HCT116 (cell line): ENCODE data around the gene ST7. TPM values are rescaled to one million over a fixed set of nuclear protein-coding genes. Genes with fewer than 3 reads are reported as not detected.

Experiments used
- ATAC-seq: fragments of 200-7000 bp; cut with Tn5 transposase; 2 replicates; pipeline ENCODE4 v1.9.1; 2020; ENCODE audit warnings: mild to moderate bottlenecking, moderate library complexity
- BruUV-seq: library from RNA; stranded (reverse); fragments of 400-500 nt; replicated peaks from 2 replicates; lab custom pipeline; 2021; lab: Mats Ljungman, UMichigan
- CTCF ChIA-PET: fragments of 300-600 bp; sonication (Branson Sonifier 250); formaldehyde crosslinking; loops from one replicate; lab custom pipeline; 2021; ENCODE audit warnings: antibody characterized with exemption; lab: Charles Lee
- POLR2A ChIA-PET: fragments of 300-600, 350-600 bp; sonication (Branson Sonifier 250); formaldehyde crosslinking; loops from one replicate; lab custom pipeline; 2021; ENCODE audit warnings: antibody characterized with exemption; lab: Charles Lee
- RAD21 ChIA-PET, 2 experiments: fragments of 300-600 bp; sonication (Branson Sonifier 250); formaldehyde crosslinking; loops; one replicate each; lab custom pipeline; 2023; ENCODE audit warnings: low total read pairs in 2 of 2; ENCODE audit not compliant: uncharacterized antibody in 2 of 2, unreplicated experiment in 2 of 2, low non-redundant PET in 1 of 2; lab: Charles Lee
- DNase-seq: peaks from one replicate; pipeline ENCODE4 v3.0.0-alpha.2; 2010; ENCODE audit warnings: low read depth, low spot score
- H2AFZ ChIP-seq: fragments of 200-600 bp; shearing (Covaris generic), sonication (generic); 2 replicates; pipeline ENCODE4 v1.6.1; 2017; ENCODE audit warnings: low read depth, mixed run types, mixed read lengths, antibody characterized with exemption, low read length; ENCODE audit not compliant: poor library complexity, severe bottlenecking
- H3K27ac ChIP-seq: 2 replicates; pipeline ENCODE4 v1.5.1; 2012; ENCODE audit warnings: low read depth, low read length
- H3K27me3 ChIP-seq: fragments of 200-600 bp; sonication (generic); 2 replicates; pipeline ENCODE4 v1.6.1; 2016; ENCODE audit warnings: mixed run types, low read length, mixed read lengths; ENCODE audit not compliant: insufficient read depth
- H3K36me3 ChIP-seq, 2 experiments: fragments of 200-500 bp in 1 of 2; fragments of 200-600 bp in 1 of 2; sonication (Bioruptor generic) in 1 of 2; sonication (generic) in 1 of 2; 2 replicates each; pipeline versions ENCODE4 v1.5.1 to v1.6.1; 2014 to 2016; ENCODE audit warnings: low read length in 2 of 2, inconsistent platforms in 1 of 2, mixed read lengths in 1 of 2, mixed run types in 1 of 2; ENCODE audit not compliant: insufficient read depth in 2 of 2, control insufficient read depth in 1 of 2
- H3K4me1 ChIP-seq, 2 experiments: fragments of 200-600 bp in 1 of 2; sonication (generic) in 1 of 2; 2 replicates each; pipeline versions ENCODE4 v1.5.1 to v1.6.1; 2012 to 2017; ENCODE audit warnings: low read length in 2 of 2, inconsistent platforms in 1 of 2, mild to moderate bottlenecking in 1 of 2, mixed read lengths in 1 of 2, mixed run types in 1 of 2, moderate library complexity in 1 of 2; ENCODE audit not compliant: insufficient read depth in 2 of 2, control insufficient read depth in 1 of 2
- H3K4me2 ChIP-seq: fragments of 200-600 bp; sonication (generic); 2 replicates; pipeline ENCODE4 v1.6.1; 2017; ENCODE audit warnings: mixed run types, low read length, mixed read lengths
- H3K4me3 ChIP-seq, 2 experiments: fragments of 200-600 bp in 1 of 2; sonication (generic) in 1 of 2; replicated peaks in 1 of 2; 2 replicates each; pipeline ENCODE4 v1.5.1; 2011 to 2016; ENCODE audit warnings: low read length in 2 of 2, control low read depth in 1 of 2, low read depth in 1 of 2, mild to moderate bottlenecking in 1 of 2, mixed read lengths in 1 of 2, mixed run types in 1 of 2
- H3K79me2 ChIP-seq: fragments of 200-600 bp; sonication (generic); 2 replicates; pipeline ENCODE4 v1.6.1; 2017; ENCODE audit warnings: mild to moderate bottlenecking, mixed run types, low read length, moderate library complexity, mixed read lengths; ENCODE audit not compliant: insufficient read depth
- H3K9ac ChIP-seq: fragments of 200-600 bp; sonication (generic); 2 replicates; pipeline ENCODE4 v1.6.1; 2016; ENCODE audit warnings: low read length, mixed read lengths
- H3K9me2 ChIP-seq: fragments of 200-600 bp; sonication (generic), shearing (Covaris generic); 2 replicates; pipeline ENCODE4 v1.6.1; 2017; ENCODE audit warnings: mixed run types, mild to moderate bottlenecking, moderate library complexity; ENCODE audit not compliant: insufficient read depth
- H3K9me3 ChIP-seq, 2 experiments: fragments of 200-500 bp in 1 of 2; fragments of 200-600 bp in 1 of 2; sonication (Bioruptor generic) in 1 of 2; sonication (generic) in 1 of 2; 2 replicates each; pipeline ENCODE4 v1.6.1; 2014 to 2017; ENCODE audit warnings: low read length in 2 of 2, mixed read lengths in 2 of 2, inconsistent platforms in 1 of 2, low read depth in 1 of 2, mild to moderate bottlenecking in 1 of 2, mixed run types in 1 of 2, moderate library complexity in 1 of 2; ENCODE audit not compliant: control insufficient read depth in 1 of 2, insufficient read depth in 1 of 2
- H4K20me1 ChIP-seq: fragments of 200-600 bp; sonication (generic), shearing (Covaris generic); 2 replicates; pipeline ENCODE4 v1.6.1; 2017; ENCODE audit warnings: mixed run types, mild to moderate bottlenecking, moderate library complexity; ENCODE audit not compliant: insufficient read depth
- CBX3 ChIP-seq: IDR thresholded peaks from 2 replicates; pipeline ENCODE4 v1.6.1; 2012; ENCODE audit warnings: low read depth
- CEBPB ChIP-seq: IDR thresholded peaks from 2 replicates; pipeline ENCODE4 v1.6.1; 2012; ENCODE audit warnings: low read depth
- CTCF ChIP-seq, 3 experiments: fragments of 200-600 bp in 1 of 3; sonication (generic) in 1 of 3; IDR thresholded peaks in 2 of 3; conservative IDR thresholded peaks in 1 of 3; 2 replicates each; pipeline ENCODE4 v1.5.1; 2012 to 2017; ENCODE audit warnings: low read depth in 2 of 3, low read length in 2 of 3, antibody characterized with exemption in 1 of 3, borderline replicate concordance in 1 of 3, control low read depth in 1 of 3, mild to moderate bottlenecking in 1 of 3, mixed read lengths in 1 of 3, mixed run types in 1 of 3, moderate library complexity in 1 of 3; ENCODE audit not compliant: insufficient read depth in 1 of 3
- REST ChIP-seq: IDR thresholded peaks from 2 replicates; pipeline ENCODE4 v1.6.1; 2012; ENCODE audit warnings: low read depth
- TCF7L2 ChIP-seq: IDR thresholded peaks from 2 replicates; pipeline ENCODE4 v1.7.0; 2011; ENCODE audit warnings: borderline replicate concordance, inconsistent platforms; ENCODE audit not compliant: insufficient read depth, insufficient read length; ENCODE audit errors: extremely low read depth
- YY1 ChIP-seq: IDR thresholded peaks from 2 replicates; pipeline ENCODE4 v1.6.1; 2011; ENCODE audit warnings: low read length, low read depth, moderate library complexity, mild to moderate bottlenecking; ENCODE audit not compliant: insufficient replicate concordance; ENCODE audit errors: extremely low read depth
- intact Hi-C: fragments of 100-400 bp; cut with micrococcal nuclease; formaldehyde crosslinking; loops from 2 replicates; pipeline ENCODE4 v1.10.0; 2022
- total RNA-seq: library from RNA; stranded (reverse); gene quantifications from one replicate; pipeline ENCODE4 v1.2.1, GENCODE V29; 2021; ENCODE audit not compliant: unreplicated experiment

The ST7 gene
- total RNA-seq, 1 experiment from 2014 or later: 12.6 TPM

GRCh38 chr7:117043108-117043825 lies 90.0 kb downstream of the ST7 start:
- no peaks in the 10 kb centered on the region for H3K36me3 ChIP-seq
- H3K9me2 ChIP-seq: no peaks in the 10 kb centered on the region; the same call in 1 of the 2 replicates
- H2AFZ ChIP-seq: no peak overlapping the region
- no peaks in the 10 kb centered on the region for H4K20me1 ChIP-seq
- H3K4me2 ChIP-seq: no peak overlapping the region
- no TSS peak for BruUV-seq
- H3K9me3 ChIP-seq: no peaks in the 10 kb centered on the region
- DNase-seq (no peak), ATAC-seq (no peak)
- no peak for TF ChIP-seq CTCF (IDR thresholded peaks at IDR 0.05 in 2 of 3, conservative IDR thresholded peaks at IDR 0.05 in 1 of 3; ENCODE audit: borderline replicate concordance in 1 of 3, insufficient read depth in 1 of 3, low read depth in 2 of 3, low read length in 2 of 3)
- TF ChIP-seq REST: no peak
- no peak for TF ChIP-seq CEBPB
- no peak for TF ChIP-seq TCF7L2
- TF ChIP-seq CBX3: no peak
- no peak for TF ChIP-seq YY1
- no peak overlapping the region for H3K9ac ChIP-seq
- H3K4me3 ChIP-seq: no peak overlapping the region
- ChIA-PET CTCF (no interaction called here), POLR2A (no interaction called here), RAD21 (no interaction called here)
- intact Hi-C loops: no loop called here
- no peak overlapping the region for H3K27ac ChIP-seq
- no peaks in the 10 kb centered on the region for H3K27me3 ChIP-seq
- H3K4me1 ChIP-seq: no peaks in the 10 kb centered on the region
- no peaks in the 10 kb centered on the region for H3K79me2 ChIP-seq
